ENCODE results near the gene ISM1. TPM values are rescaled to one million over a fixed set of nuclear protein-coding genes. Genes with fewer than 3 reads are reported as not detected.

The ISM1 gene
- total and polyA plus RNA-seq, 2 donors (not counting 1 experiment from before 2014, with no cell fraction given): 0.10 to 0.17 TPM

GRCh38 chr20:13321416-13321815, 100.3 kb downstream of the ISM1 start:
- TF ChIP-seq, protein P1, sequence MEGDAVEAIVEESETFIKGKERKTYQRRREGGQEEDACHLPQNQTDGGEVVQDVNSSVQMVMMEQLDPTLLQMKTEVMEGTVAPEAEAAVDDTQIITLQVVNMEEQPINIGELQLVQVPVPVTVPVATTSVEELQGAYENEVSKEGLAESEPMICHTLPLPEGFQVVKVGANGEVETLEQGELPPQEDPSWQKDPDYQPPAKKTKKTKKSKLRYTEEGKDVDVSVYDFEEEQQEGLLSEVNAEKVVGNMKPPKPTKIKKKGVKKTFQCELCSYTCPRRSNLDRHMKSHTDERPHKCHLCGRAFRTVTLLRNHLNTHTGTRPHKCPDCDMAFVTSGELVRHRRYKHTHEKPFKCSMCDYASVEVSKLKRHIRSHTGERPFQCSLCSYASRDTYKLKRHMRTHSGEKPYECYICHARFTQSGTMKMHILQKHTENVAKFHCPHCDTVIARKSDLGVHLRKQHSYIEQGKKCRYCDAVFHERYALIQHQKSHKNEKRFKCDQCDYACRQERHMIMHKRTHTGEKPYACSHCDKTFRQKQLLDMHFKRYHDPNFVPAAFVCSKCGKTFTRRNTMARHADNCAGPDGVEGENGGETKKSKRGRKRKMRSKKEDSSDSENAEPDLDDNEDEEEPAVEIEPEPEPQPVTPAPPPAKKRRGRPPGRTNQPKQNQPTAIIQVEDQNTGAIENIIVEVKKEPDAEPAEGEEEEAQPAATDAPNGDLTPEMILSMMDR (conservative IDR thresholded peaks at IDR 0.05 in 1 of 2, IDR thresholded peaks at IDR 0.05 in 1 of 2; ENCODE audit: low read depth in 1 of 2, low read length in 2 of 2): no peak
- no peak for TF ChIP-seq EZH2 (IDR thresholded peaks at IDR 0.05; ENCODE audit: low read length, missing control alignments)
- no peak overlapping the region for H2AFZ ChIP-seq (ENCODE audit: low read length)
- H4K20me1 ChIP-seq (ENCODE audit: control insufficient read depth, extremely low read depth, insufficient read depth, low read length): no peaks in the 10 kb centered on the region
- no peaks in the 10 kb centered on the region for H3K27me3 ChIP-seq (ENCODE audit: control insufficient read depth, insufficient read depth, low read length)
- no peak for DNase-seq (ENCODE audit: low read depth in 2 of 2)
- H3K4me1 ChIP-seq (ENCODE audit: control insufficient read depth, extremely low read depth, insufficient read depth, low read length): no peaks in the 10 kb centered on the region
- H3K36me3 ChIP-seq (ENCODE audit: control insufficient read depth, insufficient read depth, low read length): no peaks in the 10 kb centered on the region
- H3K27ac ChIP-seq (ENCODE audit: insufficient read depth, low read length): no peak overlapping the region
- no peaks in the 10 kb centered on the region for H3K79me2 ChIP-seq (ENCODE audit: control insufficient read depth, insufficient read depth, low read length)
- no peaks in the 10 kb centered on the region for H3K9me3 ChIP-seq (ENCODE audit: control insufficient read depth, insufficient read depth, low read depth, low read length)
- H3K4me2 ChIP-seq (ENCODE audit: extremely low read depth, insufficient read depth, low read length): no peak overlapping the region
- no peak overlapping the region for H3K9ac ChIP-seq (ENCODE audit: insufficient read depth, low read length)
- no peak overlapping the region for H3K4me3 ChIP-seq (replicated peaks in 1 of 4; ENCODE audit: control extremely low read depth in 1 of 4, insufficient read depth in 1 of 4, low read depth in 3 of 4, low read length in 4 of 4)

DNA sequence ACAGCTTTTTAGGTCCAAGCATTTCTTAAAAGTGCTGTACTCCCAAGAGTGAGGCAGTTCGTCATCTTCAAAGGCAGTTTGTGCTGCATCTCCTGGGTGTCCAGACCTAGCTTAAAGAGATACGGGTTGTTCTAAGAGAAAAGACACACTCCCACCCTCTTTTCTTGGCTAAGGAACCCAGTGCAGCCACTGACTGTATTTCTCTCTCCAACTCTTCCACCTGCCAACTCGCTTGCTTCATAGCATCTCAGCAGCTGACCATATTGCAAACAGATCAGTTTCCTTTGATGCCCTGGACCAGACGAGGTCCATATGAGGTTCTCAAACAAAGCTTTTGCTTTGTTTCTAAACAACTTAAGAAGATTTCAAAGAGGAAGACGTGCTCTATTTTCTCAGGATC, 101.1 kb downstream of the ISM1 start:
- no peak for DNase-seq (ENCODE audit: low read depth in 2 of 2)
- Histone ChIP-seq H4K20me1 (ENCODE audit: control insufficient read depth, extremely low read depth, insufficient read depth, low read length) (no peaks in the 10 kb centered on the region), H3K36me3 (ENCODE audit: control insufficient read depth, insufficient read depth, low read length) (no peaks in the 10 kb centered on the region), H2AFZ (ENCODE audit: low read length) (no peak overlapping the region), H3K4me2 (ENCODE audit: extremely low read depth, insufficient read depth, low read length) (no peak overlapping the region), H3K27ac (ENCODE audit: insufficient read depth, low read length) (no peak overlapping the region), H3K79me2 (ENCODE audit: control insufficient read depth, insufficient read depth, low read length) (no peaks in the 10 kb centered on the region), H3K9me3 (ENCODE audit: control insufficient read depth, insufficient read depth, low read depth, low read length) (no peaks in the 10 kb centered on the region), H3K4me1 (ENCODE audit: control insufficient read depth, extremely low read depth, insufficient read depth, low read length) (no peaks in the 10 kb centered on the region), H3K27me3 (ENCODE audit: control insufficient read depth, insufficient read depth, low read length) (no peaks in the 10 kb centered on the region), H3K9ac (ENCODE audit: insufficient read depth, low read length) (no peak overlapping the region), H3K4me3 (replicated peaks in 1 of 4; ENCODE audit: control extremely low read depth in 1 of 4, insufficient read depth in 1 of 4, low read depth in 3 of 4, low read length in 4 of 4) (no peak overlapping the region)
- TF ChIP-seq, protein P1 (conservative IDR thresholded peaks at IDR 0.05 in 1 of 2, IDR thresholded peaks at IDR 0.05 in 1 of 2; ENCODE audit: low read depth in 1 of 2, low read length in 2 of 2): no peak
- no peak for TF ChIP-seq EZH2 (IDR thresholded peaks at IDR 0.05; ENCODE audit: low read length, missing control alignments)

- no peak overlapping the region for H3K4me2 ChIP-seq (ENCODE audit: extremely low read depth, insufficient read depth, low read length)
- no peak overlapping the region for H3K4me3 ChIP-seq (replicated peaks in 1 of 4; ENCODE audit: control extremely low read depth in 1 of 4, insufficient read depth in 1 of 4, low read depth in 3 of 4, low read length in 4 of 4)
- no peak for DNase-seq (ENCODE audit: low read depth in 2 of 2)
- no peaks in the 10 kb centered on the region for H4K20me1 ChIP-seq (ENCODE audit: control insufficient read depth, extremely low read depth, insufficient read depth, low read length)
- H3K27ac ChIP-seq (ENCODE audit: insufficient read depth, low read length): no peak overlapping the region
- H2AFZ ChIP-seq (ENCODE audit: low read length): no peak overlapping the region
- H3K4me1 ChIP-seq (ENCODE audit: control insufficient read depth, extremely low read depth, insufficient read depth, low read length): no peaks in the 10 kb centered on the region
- no peaks in the 10 kb centered on the region for H3K27me3 ChIP-seq (ENCODE audit: control insufficient read depth, insufficient read depth, low read length)
- H3K9me3 ChIP-seq (ENCODE audit: control insufficient read depth, insufficient read depth, low read depth, low read length): no peaks in the 10 kb centered on the region
- no peak overlapping the region for H3K9ac ChIP-seq (ENCODE audit: insufficient read depth, low read length)
- H3K79me2 ChIP-seq (ENCODE audit: control insufficient read depth, insufficient read depth, low read length): no peaks in the 10 kb centered on the region
- TF ChIP-seq, protein P1 (conservative IDR thresholded peaks at IDR 0.05 in 1 of 2, IDR thresholded peaks at IDR 0.05 in 1 of 2; ENCODE audit: low read depth in 1 of 2, low read length in 2 of 2): no peak
- no peak for TF ChIP-seq EZH2 (IDR thresholded peaks at IDR 0.05; ENCODE audit: low read length, missing control alignments)
- no peaks in the 10 kb centered on the region for H3K36me3 ChIP-seq (ENCODE audit: control insufficient read depth, insufficient read depth, low read length)
Observed at GRCh38 chr20:13322621-13323020, 101.5 kb downstream of the ISM1 start.
